ENCODE results near the gene ITPK1. TPM values are rescaled to one million over a fixed set of nuclear protein-coding genes. Genes with fewer than 3 reads are reported as not detected.

Gene ITPK1
- total and polyA plus RNA-seq, 10 of the 15 experiments (the other 5 are each of a cell fraction or from before 2014, with no cell fraction given), result 1.3 to 73.2 (median 27.0) TPM

- FAIRE-seq (no peak), ATAC-seq (no peak), DNase-seq (ENCODE audit: low read depth, low spot score) (no peak)
- ChIA-PET RAD21 (ENCODE audit: unreplicated experiment) (no interaction called here), SMC1A (ENCODE audit: uncharacterized antibody, unreplicated experiment) (no interaction called here), CTCF (no interaction called here), POLR2A (no interaction called here)
- H2AFZ ChIP-seq (ENCODE audit: control insufficient read depth, low read depth, low read length), result no peak overlapping the region
- H3K27me3 ChIP-seq (replicated peaks in 1 of 2; ENCODE audit: control insufficient read depth in 2 of 2, insufficient read depth in 2 of 2, low read length in 1 of 2), result no peaks in the 10 kb centered on the region
- H3K9me3 ChIP-seq (replicated peaks; ENCODE audit: control insufficient read depth, insufficient read depth, low read length), result no peaks in the 10 kb centered on the region
- intact Hi-C loops (cut with micrococcal nuclease; ENCODE audit: unreplicated experiment), result no loop called here
- in situ Hi-C loops (cut with MboI), result no loop called here
- no peaks in the 10 kb centered on the region for H3K79me2 ChIP-seq (ENCODE audit: control insufficient read depth, insufficient read depth, low read length)
- no TSS peak for BruUV-seq (replicated peaks)
- H4K20me1 ChIP-seq (ENCODE audit: control insufficient read depth, insufficient read depth), result no peaks in the 10 kb centered on the region
- no peak overlapping the region for H3K4me2 ChIP-seq (ENCODE audit: control insufficient read depth, insufficient read depth)
- no peak overlapping the region for H3K27ac ChIP-seq (ENCODE audit: control insufficient read depth, insufficient read depth)
- H3K36me3 ChIP-seq (ENCODE audit: control insufficient read depth in 2 of 2, insufficient read depth in 2 of 2, low read length in 1 of 2), result no peaks in the 10 kb centered on the region
- TF ChIP-seq CBFB (IDR thresholded peaks at IDR 0.05; ENCODE audit: low read depth) (no peak), ZBTB33 (IDR thresholded peaks at IDR 0.05) (no peak)
- H3K9ac ChIP-seq (ENCODE audit: control insufficient read depth, insufficient read depth, low read length), result no peak overlapping the region
- WGBS (ENCODE audit: insufficient coverage, insufficient replicate concordance, low lambda C conversion rate, missing lambda C conversion rate), result 54% methylated on average over 6 of the region's 6 CpGs
- no peak overlapping the region for H3K4me3 ChIP-seq
- H3K4me1 ChIP-seq (ENCODE audit: control insufficient read depth, insufficient read depth, low read length), result no peaks in the 10 kb centered on the region; the same call in 1 of the 2 replicates
These were observed 190.3 kb downstream of the ITPK1 start for GRCh38 chr14:92925446-92925845.

GRCh38 chr14:92924247-92924646, 191.5 kb downstream of the ITPK1 start:
- ChIA-PET CTCF (no interaction called here), SMC1A (ENCODE audit: uncharacterized antibody, unreplicated experiment) (no interaction called here), RAD21 (ENCODE audit: unreplicated experiment) (no interaction called here), POLR2A (no interaction called here)
- DNase-seq (ENCODE audit: low read depth, low spot score) (no peak), FAIRE-seq (no peak), ATAC-seq (peak; percentile 54)
- no TSS peak for BruUV-seq (replicated peaks)
- in situ Hi-C loops (cut with MboI), result no loop called here
- intact Hi-C loops (cut with micrococcal nuclease; ENCODE audit: unreplicated experiment), result no loop called here
- no peaks in the 10 kb centered on the region for H3K27me3 ChIP-seq (replicated peaks in 1 of 2; ENCODE audit: control insufficient read depth in 2 of 2, insufficient read depth in 2 of 2, low read length in 1 of 2)
- no peak overlapping the region for H3K4me2 ChIP-seq (ENCODE audit: control insufficient read depth, insufficient read depth)
- no peaks in the 10 kb centered on the region for H3K9me3 ChIP-seq (replicated peaks; ENCODE audit: control insufficient read depth, insufficient read depth, low read length)
- H3K4me3 ChIP-seq, result no peak overlapping the region
- no peak overlapping the region for H3K27ac ChIP-seq (ENCODE audit: control insufficient read depth, insufficient read depth)
- no peaks in the 10 kb centered on the region; the same call in 1 of the 2 replicates for H3K4me1 ChIP-seq (ENCODE audit: control insufficient read depth, insufficient read depth, low read length)
- TF ChIP-seq RFX5 (IDR thresholded peaks at IDR 0.05; ENCODE audit: low read depth, low read length) (no peak), BHLHE40 (IDR thresholded peaks at IDR 0.05; ENCODE audit: borderline replicate concordance in 1 of 2, low read depth in 2 of 2, low read length in 1 of 2) (peak; percentile 80 to 85), BCL3 (IDR thresholded peaks at IDR 0.05; ENCODE audit: borderline replicate concordance, insufficient read depth, low read depth, low read length, poor library complexity, severe bottlenecking) (no peak)
- no peaks in the 10 kb centered on the region for H4K20me1 ChIP-seq (ENCODE audit: control insufficient read depth, insufficient read depth)
- H3K79me2 ChIP-seq (ENCODE audit: control insufficient read depth, insufficient read depth, low read length), result no peaks in the 10 kb centered on the region
- no peaks in the 10 kb centered on the region for H3K36me3 ChIP-seq (ENCODE audit: control insufficient read depth in 2 of 2, insufficient read depth in 2 of 2, low read length in 1 of 2)
- no peak overlapping the region for H2AFZ ChIP-seq (ENCODE audit: control insufficient read depth, low read depth, low read length)
- 3% methylated on average over 5 of the region's 5 CpGs for WGBS (ENCODE audit: insufficient coverage, insufficient replicate concordance, low lambda C conversion rate, missing lambda C conversion rate)
- no peak overlapping the region for H3K9ac ChIP-seq (ENCODE audit: control insufficient read depth, insufficient read depth, low read length)

All from GM12878 (cell line).